SU-DHL-6 (cell line): Measurements from ENCODE around the gene F9.

Source experiments
- H2AFZ ChIP-seq: fragments of 200-600 bp; sonication (generic); 2 replicates; pipeline ENCODE4 v1.6.1; 2014; ENCODE audit warnings: low read depth, mild to moderate bottlenecking, moderate library complexity, mixed read lengths, antibody characterized with exemption, low read length; ENCODE audit not compliant: severe bottlenecking
- H3F3A ChIP-seq: fragments of 200-600 bp; shearing (Covaris generic); 2 replicates; pipeline ENCODE4 v1.6.0; 2016; ENCODE audit warnings: antibody characterized with exemption, mild to moderate bottlenecking; ENCODE audit not compliant: insufficient read depth
- H3K27ac ChIP-seq: fragments of 200-600 bp; sonication (generic); 2 replicates; pipeline ENCODE4 v1.5.1; 2016; ENCODE audit warnings: low read depth, mild to moderate bottlenecking, low read length, moderate library complexity, mixed read lengths
- H3K27me3 ChIP-seq: fragments of 200-600 bp; sonication (generic), shearing (Covaris generic); 2 replicates; pipeline ENCODE4 v1.6.0; 2014; ENCODE audit warnings: mild to moderate bottlenecking, low read length
- H3K36me3 ChIP-seq: fragments of 200-600 bp; sonication (generic); 2 replicates; pipeline ENCODE4 v1.6.1; 2014; ENCODE audit warnings: mild to moderate bottlenecking, low read length, mixed read lengths
- H3K4me2 ChIP-seq: fragments of 300-600, 200-600 bp; shearing (Covaris generic), sonication (generic); 2 replicates; pipeline ENCODE4 v1.6.0; 2014; ENCODE audit warnings: low read length, low read depth, mild to moderate bottlenecking; ENCODE audit not compliant: poor library complexity, severe bottlenecking
- H3K4me3 ChIP-seq: fragments of 200-600 bp; sonication (generic); 2 replicates; pipeline ENCODE4 v1.5.1; 2014; ENCODE audit warnings: antibody characterized with exemption, low read length, mild to moderate bottlenecking, mixed read lengths; ENCODE audit not compliant: insufficient read depth, poor library complexity, severe bottlenecking
- H3K79me2 ChIP-seq: fragments of 200-600 bp; sonication (generic); 2 replicates; pipeline ENCODE4 v1.6.1; 2014; ENCODE audit warnings: mild to moderate bottlenecking, low read length, moderate library complexity; ENCODE audit not compliant: insufficient read depth
- H3K9ac ChIP-seq: fragments of 200-600 bp; sonication (generic); 2 replicates; pipeline ENCODE4 v1.7.0; 2014; ENCODE audit warnings: mild to moderate bottlenecking, low read length
- H3K9me2 ChIP-seq: fragments of 200-600 bp; sonication (generic); replicated peaks from 2 replicates; pipeline ENCODE4 v1.6.1; 2014; ENCODE audit warnings: low read length; ENCODE audit not compliant: insufficient read depth
- H3K9me3 ChIP-seq: fragments of 200-600 bp; sonication (generic); 2 replicates; pipeline ENCODE4 v1.6.1; 2014; ENCODE audit warnings: low read length, mixed read lengths; ENCODE audit not compliant: insufficient read depth
- H4K20me1 ChIP-seq: fragments of 200-600 bp; sonication (generic); 2 replicates; pipeline ENCODE4 v1.6.1; 2014; ENCODE audit warnings: low read depth, mild to moderate bottlenecking, antibody characterized with exemption, low read length, moderate library complexity, mixed read lengths
- EZH2phosphoT487 ChIP-seq: fragments of 200-600 bp; sonication (generic), shearing (Covaris generic); conservative IDR thresholded peaks from 2 replicates; pipeline ENCODE4 v1.6.1; 2018; ENCODE audit warnings: mild to moderate bottlenecking, antibody characterized with exemption, low read length, moderate library complexity, mixed read lengths
- TF ChIP-seq, protein P1 (sequence below): fragments of 200-600 bp; sonication (generic); IDR thresholded peaks from one replicate; pipeline ENCODE4 v1.5.1; 2017; ENCODE audit warnings: antibody characterized with exemption, mild to moderate bottlenecking, low read length, moderate library complexity; ENCODE audit not compliant: insufficient read depth, poor library complexity, severe bottlenecking

F9 gene

GRCh38 chrX:139566981-139567380 is 36.4 kb downstream of the F9 start:
- no peaks in the 10 kb centered on the region for H3K36me3 ChIP-seq
- H3F3A ChIP-seq: no peaks in the 10 kb centered on the region
- no peaks in the 10 kb centered on the region for H3K79me2 ChIP-seq
- no peak overlapping the region for H3K4me2 ChIP-seq
- H3K4me3 ChIP-seq: no peak overlapping the region
- no peaks in the 10 kb centered on the region for H3K27me3 ChIP-seq
- no peak overlapping the region for H2AFZ ChIP-seq
- no peak overlapping the region for H3K27ac ChIP-seq
- H4K20me1 ChIP-seq: no peaks in the 10 kb centered on the region
- no peak for TF ChIP-seq EZH2phosphoT487
- TF ChIP-seq, protein P1, sequence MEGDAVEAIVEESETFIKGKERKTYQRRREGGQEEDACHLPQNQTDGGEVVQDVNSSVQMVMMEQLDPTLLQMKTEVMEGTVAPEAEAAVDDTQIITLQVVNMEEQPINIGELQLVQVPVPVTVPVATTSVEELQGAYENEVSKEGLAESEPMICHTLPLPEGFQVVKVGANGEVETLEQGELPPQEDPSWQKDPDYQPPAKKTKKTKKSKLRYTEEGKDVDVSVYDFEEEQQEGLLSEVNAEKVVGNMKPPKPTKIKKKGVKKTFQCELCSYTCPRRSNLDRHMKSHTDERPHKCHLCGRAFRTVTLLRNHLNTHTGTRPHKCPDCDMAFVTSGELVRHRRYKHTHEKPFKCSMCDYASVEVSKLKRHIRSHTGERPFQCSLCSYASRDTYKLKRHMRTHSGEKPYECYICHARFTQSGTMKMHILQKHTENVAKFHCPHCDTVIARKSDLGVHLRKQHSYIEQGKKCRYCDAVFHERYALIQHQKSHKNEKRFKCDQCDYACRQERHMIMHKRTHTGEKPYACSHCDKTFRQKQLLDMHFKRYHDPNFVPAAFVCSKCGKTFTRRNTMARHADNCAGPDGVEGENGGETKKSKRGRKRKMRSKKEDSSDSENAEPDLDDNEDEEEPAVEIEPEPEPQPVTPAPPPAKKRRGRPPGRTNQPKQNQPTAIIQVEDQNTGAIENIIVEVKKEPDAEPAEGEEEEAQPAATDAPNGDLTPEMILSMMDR: no peak
- no peaks in the 10 kb centered on the region for H3K9me3 ChIP-seq
- no peaks in the 10 kb centered on the region for H3K9me2 ChIP-seq
- H3K9ac ChIP-seq: no peak overlapping the region

DNA sequence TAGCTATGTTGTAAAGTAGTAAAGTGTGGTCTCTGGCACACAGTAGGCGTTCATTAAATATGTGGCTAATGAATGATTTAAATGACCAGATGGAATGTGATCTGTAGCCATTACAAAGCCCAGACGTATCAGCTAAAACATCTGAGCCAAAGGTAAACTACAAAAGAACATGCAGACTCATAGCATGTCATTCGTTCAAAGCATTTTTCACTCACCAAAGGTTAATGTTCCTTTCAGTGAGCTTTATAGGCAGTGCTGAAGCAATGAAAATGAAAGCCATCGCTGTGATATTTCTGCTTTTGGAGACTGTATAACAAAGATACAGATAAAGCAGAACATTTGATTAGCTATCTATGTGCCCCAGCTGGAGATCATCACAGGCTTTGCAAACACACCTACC is 50.5 kb downstream of the F9 start:
- H3F3A ChIP-seq: no peaks in the 10 kb centered on the region
- no peak overlapping the region for H3K4me2 ChIP-seq
- no peak overlapping the region for H3K27ac ChIP-seq
- no peaks in the 10 kb centered on the region for H4K20me1 ChIP-seq
- no peaks in the 10 kb centered on the region for H3K79me2 ChIP-seq
- H3K9me2 ChIP-seq: no peaks in the 10 kb centered on the region
- TF ChIP-seq EZH2phosphoT487: no peak
- TF ChIP-seq, protein P1: no peak
- H3K9me3 ChIP-seq: no peaks in the 10 kb centered on the region
- no peaks in the 10 kb centered on the region for H3K36me3 ChIP-seq
- H2AFZ ChIP-seq: no peak overlapping the region
- H3K27me3 ChIP-seq: no peaks in the 10 kb centered on the region
- H3K9ac ChIP-seq: no peak overlapping the region
- no peak overlapping the region for H3K4me3 ChIP-seq

DNA sequence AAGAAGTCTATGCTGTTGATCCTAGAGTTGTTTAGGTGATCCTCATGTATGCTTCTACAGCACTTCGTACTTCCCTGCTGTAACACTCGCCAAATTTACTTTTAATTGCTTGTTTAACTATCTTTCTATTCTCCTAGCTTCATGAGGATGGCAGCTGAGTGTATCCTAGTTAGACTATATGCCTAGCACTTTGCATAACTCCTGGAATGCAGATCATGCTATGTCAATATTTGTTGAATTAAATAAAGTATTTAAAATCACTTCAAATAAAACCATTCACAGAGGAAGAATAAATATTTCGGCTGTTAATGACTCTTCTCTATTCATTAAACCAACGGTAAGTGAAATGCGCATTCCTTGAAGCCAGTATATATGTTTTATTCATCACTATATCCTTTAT is 55.1 kb downstream of the F9 start:
- Histone ChIP-seq H3K79me2 (no peaks in the 10 kb centered on the region), H3K9ac (no peak overlapping the region), H3K27me3 (no peaks in the 10 kb centered on the region), H2AFZ (no peak overlapping the region), H3K27ac (no peak overlapping the region), H3K9me2 (no peaks in the 10 kb centered on the region), H3K9me3 (no peaks in the 10 kb centered on the region), H4K20me1 (no peaks in the 10 kb centered on the region), H3K36me3 (no peaks in the 10 kb centered on the region), H3F3A (no peaks in the 10 kb centered on the region), H3K4me2 (no peak overlapping the region), H3K4me3 (no peak overlapping the region)
- TF ChIP-seq, protein P1: no peak
- no peak for TF ChIP-seq EZH2phosphoT487
